ENCODE data around the gene ZNF891.

The ZNF891 gene

GRCh38 chr12:133058203-133059113 is 71.6 kb downstream of the ZNF891 start:
- peak; percentile 31 for DNase-seq

DNA sequence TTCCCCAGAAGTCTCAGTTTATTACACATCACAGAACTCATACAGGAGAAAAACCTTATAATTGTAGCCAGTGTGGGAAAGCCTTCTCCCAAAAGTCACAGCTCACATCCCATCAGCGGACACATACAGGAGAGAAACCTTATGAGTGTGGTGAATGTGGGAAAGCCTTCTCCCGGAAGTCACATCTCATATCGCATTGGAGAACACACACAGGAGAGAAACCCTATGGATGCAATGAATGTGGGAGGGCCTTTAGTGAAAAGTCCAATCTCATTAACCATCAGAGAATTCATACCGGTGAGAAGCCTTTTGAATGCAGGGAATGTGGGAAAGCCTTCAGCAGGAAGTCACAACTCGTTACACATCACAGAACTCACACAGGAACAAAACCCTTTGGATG is 72.6 kb downstream of the ZNF891 start:
- no peak for DNase-seq

Data from NCI-H69 (cell line).